Tibial nerve (tissue), 4 donors: Measurements from ENCODE around the gene FIBCD1.

Experiments
- EP300 ChIP-seq, 2 donors: sonication (generic); formaldehyde crosslinking; IDR thresholded peaks; one replicate each; pipeline ENCODE4 v1.6.1; 2017; ENCODE audit warnings: antibody characterized with exemption in 2 of 2, mild to moderate bottlenecking in 1 of 2
- POLR2A ChIP-seq, 2 donors: fragments of 450-650 bp; IDR thresholded peaks; one replicate each; pipeline ENCODE4 v1.6.1; 2017; ENCODE audit warnings: antibody characterized with exemption in 2 of 2, mild to moderate bottlenecking in 2 of 2, moderate library complexity in 2 of 2
- TF ChIP-seq, protein P1 (sequence below), 5 experiments: fragments of 200-600 bp in 3 of 5; fragments of 450-650 bp in 2 of 5; sonication (generic) in 3 of 5; IDR thresholded peaks; one replicate each; pipeline ENCODE4 v1.5.1; 2016 to 2019; ENCODE audit warnings: antibody characterized with exemption in 5 of 5, mild to moderate bottlenecking in 3 of 5, moderate library complexity in 2 of 5

DNA sequence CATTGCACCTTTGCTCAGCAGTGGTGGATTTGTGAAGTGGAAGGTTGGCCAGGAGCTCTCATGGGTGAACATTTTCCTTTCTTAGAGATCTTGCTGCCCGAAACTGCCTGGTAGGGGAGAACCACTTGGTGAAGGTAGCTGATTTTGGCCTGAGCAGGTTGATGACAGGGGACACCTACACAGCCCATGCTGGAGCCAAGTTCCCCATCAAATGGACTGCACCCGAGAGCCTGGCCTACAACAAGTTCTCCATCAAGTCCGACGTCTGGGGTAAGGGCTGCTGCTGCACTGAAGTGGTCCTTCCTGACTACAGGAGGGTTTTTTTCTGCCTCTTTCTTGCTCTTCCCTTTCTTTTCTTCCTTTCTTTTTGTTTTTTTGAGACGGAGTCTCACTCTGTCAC is 64.3 kb downstream of the FIBCD1 start:
- TF ChIP-seq, protein P1, sequence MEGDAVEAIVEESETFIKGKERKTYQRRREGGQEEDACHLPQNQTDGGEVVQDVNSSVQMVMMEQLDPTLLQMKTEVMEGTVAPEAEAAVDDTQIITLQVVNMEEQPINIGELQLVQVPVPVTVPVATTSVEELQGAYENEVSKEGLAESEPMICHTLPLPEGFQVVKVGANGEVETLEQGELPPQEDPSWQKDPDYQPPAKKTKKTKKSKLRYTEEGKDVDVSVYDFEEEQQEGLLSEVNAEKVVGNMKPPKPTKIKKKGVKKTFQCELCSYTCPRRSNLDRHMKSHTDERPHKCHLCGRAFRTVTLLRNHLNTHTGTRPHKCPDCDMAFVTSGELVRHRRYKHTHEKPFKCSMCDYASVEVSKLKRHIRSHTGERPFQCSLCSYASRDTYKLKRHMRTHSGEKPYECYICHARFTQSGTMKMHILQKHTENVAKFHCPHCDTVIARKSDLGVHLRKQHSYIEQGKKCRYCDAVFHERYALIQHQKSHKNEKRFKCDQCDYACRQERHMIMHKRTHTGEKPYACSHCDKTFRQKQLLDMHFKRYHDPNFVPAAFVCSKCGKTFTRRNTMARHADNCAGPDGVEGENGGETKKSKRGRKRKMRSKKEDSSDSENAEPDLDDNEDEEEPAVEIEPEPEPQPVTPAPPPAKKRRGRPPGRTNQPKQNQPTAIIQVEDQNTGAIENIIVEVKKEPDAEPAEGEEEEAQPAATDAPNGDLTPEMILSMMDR (IDR thresholded peaks at IDR 0.05), result no peak
- TF ChIP-seq EP300 (IDR thresholded peaks at IDR 0.05) (no peak), POLR2A (IDR thresholded peaks at IDR 0.05) (no peak)
